ENCODE measurements around the gene TMEM263. TPM values are rescaled to one million over a fixed set of nuclear protein-coding genes. Genes with fewer than 3 reads are reported as not detected.

Gene TMEM263
- total RNA-seq, 1 experiment from 2014 or later = 35.0 TPM

GRCh38 chr12:106960443-106960842 lies 4.7 kb downstream of the TMEM263 start:
- ChIA-PET CTCF (no interaction called here), POLR2A (no interaction called here)
- Histone ChIP-seq H3K27ac (ENCODE audit: low read length) (no peak overlapping the region), H3K4me1 (ENCODE audit: control insufficient read depth, insufficient read depth, low read length) (peaks cover 13% of the 10 kb centered on the region; the same call in 1 of the 2 replicates), H3K9me3 (ENCODE audit: control insufficient read depth, insufficient read depth, low read depth, low read length) (no peaks in the 10 kb centered on the region), H3K4me3 (ENCODE audit: low read depth in 2 of 2, low read length in 2 of 2) (no peak overlapping the region), H3K36me3 (ENCODE audit: control insufficient read depth, insufficient read depth, low read length) (no peaks in the 10 kb centered on the region; the same call in none of the 2 replicates), H3K27me3 (ENCODE audit: control insufficient read depth, insufficient read depth, low read length) (no peaks in the 10 kb centered on the region)
- ATAC-seq (no peak), DNase-seq (ENCODE audit: low read depth, low spot score) (no peak)
- BruUV-seq (replicated peaks) = no TSS peak
- intact Hi-C loops (cut with micrococcal nuclease; ENCODE audit: unreplicated experiment) = no loop called here
- TF ChIP-seq, protein P1, sequence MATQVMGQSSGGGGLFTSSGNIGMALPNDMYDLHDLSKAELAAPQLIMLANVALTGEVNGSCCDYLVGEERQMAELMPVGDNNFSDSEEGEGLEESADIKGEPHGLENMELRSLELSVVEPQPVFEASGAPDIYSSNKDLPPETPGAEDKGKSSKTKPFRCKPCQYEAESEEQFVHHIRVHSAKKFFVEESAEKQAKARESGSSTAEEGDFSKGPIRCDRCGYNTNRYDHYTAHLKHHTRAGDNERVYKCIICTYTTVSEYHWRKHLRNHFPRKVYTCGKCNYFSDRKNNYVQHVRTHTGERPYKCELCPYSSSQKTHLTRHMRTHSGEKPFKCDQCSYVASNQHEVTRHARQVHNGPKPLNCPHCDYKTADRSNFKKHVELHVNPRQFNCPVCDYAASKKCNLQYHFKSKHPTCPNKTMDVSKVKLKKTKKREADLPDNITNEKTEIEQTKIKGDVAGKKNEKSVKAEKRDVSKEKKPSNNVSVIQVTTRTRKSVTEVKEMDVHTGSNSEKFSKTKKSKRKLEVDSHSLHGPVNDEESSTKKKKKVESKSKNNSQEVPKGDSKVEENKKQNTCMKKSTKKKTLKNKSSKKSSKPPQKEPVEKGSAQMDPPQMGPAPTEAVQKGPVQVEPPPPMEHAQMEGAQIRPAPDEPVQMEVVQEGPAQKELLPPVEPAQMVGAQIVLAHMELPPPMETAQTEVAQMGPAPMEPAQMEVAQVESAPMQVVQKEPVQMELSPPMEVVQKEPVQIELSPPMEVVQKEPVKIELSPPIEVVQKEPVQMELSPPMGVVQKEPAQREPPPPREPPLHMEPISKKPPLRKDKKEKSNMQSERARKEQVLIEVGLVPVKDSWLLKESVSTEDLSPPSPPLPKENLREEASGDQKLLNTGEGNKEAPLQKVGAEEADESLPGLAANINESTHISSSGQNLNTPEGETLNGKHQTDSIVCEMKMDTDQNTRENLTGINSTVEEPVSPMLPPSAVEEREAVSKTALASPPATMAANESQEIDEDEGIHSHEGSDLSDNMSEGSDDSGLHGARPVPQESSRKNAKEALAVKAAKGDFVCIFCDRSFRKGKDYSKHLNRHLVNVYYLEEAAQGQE (IDR thresholded peaks at IDR 0.05; ENCODE audit: insufficient read depth in 1 of 2, low read depth in 2 of 2, low read length in 1 of 2) = no peak
- TF ChIP-seq TCF7L2 (IDR thresholded peaks at IDR 0.05; ENCODE audit: low read depth, low read length) = no peak
- TF ChIP-seq POLR2AphosphoS5 (IDR thresholded peaks at IDR 0.05; ENCODE audit: low read depth, low read length) = no peak
- no peak for TF ChIP-seq SIN3A (IDR thresholded peaks at IDR 0.05; ENCODE audit: borderline replicate concordance, insufficient read depth, low read depth, low read length)
- TF ChIP-seq, protein P2, sequence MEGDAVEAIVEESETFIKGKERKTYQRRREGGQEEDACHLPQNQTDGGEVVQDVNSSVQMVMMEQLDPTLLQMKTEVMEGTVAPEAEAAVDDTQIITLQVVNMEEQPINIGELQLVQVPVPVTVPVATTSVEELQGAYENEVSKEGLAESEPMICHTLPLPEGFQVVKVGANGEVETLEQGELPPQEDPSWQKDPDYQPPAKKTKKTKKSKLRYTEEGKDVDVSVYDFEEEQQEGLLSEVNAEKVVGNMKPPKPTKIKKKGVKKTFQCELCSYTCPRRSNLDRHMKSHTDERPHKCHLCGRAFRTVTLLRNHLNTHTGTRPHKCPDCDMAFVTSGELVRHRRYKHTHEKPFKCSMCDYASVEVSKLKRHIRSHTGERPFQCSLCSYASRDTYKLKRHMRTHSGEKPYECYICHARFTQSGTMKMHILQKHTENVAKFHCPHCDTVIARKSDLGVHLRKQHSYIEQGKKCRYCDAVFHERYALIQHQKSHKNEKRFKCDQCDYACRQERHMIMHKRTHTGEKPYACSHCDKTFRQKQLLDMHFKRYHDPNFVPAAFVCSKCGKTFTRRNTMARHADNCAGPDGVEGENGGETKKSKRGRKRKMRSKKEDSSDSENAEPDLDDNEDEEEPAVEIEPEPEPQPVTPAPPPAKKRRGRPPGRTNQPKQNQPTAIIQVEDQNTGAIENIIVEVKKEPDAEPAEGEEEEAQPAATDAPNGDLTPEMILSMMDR (IDR thresholded peaks at IDR 0.05) = no peak
- in situ Hi-C loops (cut with HindIII; ENCODE audit: low pct_unique_long_range_greater_than_20kb, low sequenced_read_pairs) = no loop called here

GRCh38 chr12:106962286-106962685 lies 6.6 kb downstream of the TMEM263 start:
- no peak overlapping the region for H3K27ac ChIP-seq (ENCODE audit: low read length)
- H3K4me3 ChIP-seq (ENCODE audit: low read depth in 2 of 2, low read length in 2 of 2) = no peak overlapping the region
- TF ChIP-seq, protein P2 (IDR thresholded peaks at IDR 0.05) = no peak
- TF ChIP-seq TCF7L2 (IDR thresholded peaks at IDR 0.05; ENCODE audit: low read depth, low read length) = no peak
- in situ Hi-C loops (cut with HindIII; ENCODE audit: low pct_unique_long_range_greater_than_20kb, low sequenced_read_pairs) (no loop called here), intact Hi-C loops (cut with micrococcal nuclease; ENCODE audit: unreplicated experiment) (no loop called here)
- ChIA-PET POLR2A (no interaction called here), CTCF (no interaction called here)
- ATAC-seq = no peak
- no peaks in the 10 kb centered on the region; the same call in 1 of the 2 replicates for H3K36me3 ChIP-seq (ENCODE audit: control insufficient read depth, insufficient read depth, low read length)
- DNase-seq (ENCODE audit: low read depth, low spot score) = no peak
- H3K4me1 ChIP-seq (ENCODE audit: control insufficient read depth, insufficient read depth, low read length) = peaks cover 13% of the 10 kb centered on the region; the same call in 1 of the 2 replicates
- H3K9me3 ChIP-seq (ENCODE audit: control insufficient read depth, insufficient read depth, low read depth, low read length) = no peaks in the 10 kb centered on the region
- H3K27me3 ChIP-seq (ENCODE audit: control insufficient read depth, insufficient read depth, low read length) = no peaks in the 10 kb centered on the region
- BruUV-seq (replicated peaks) = no TSS peak
